Cardiac muscle cell (in vitro differentiated cells and primary cell): ENCODE measurements around the gene PLXNA1. TPM values are rescaled to one million over a fixed set of nuclear protein-coding genes. Genes with fewer than 3 reads are reported as not detected.
A peak's percentile ranks its signal among the peaks of the same experiment; 100 is the strongest.

ENCODE experiments used
- DNase-seq, 2 donors: peaks; one replicate each; pipeline versions ENCODE4 v3.0.0 to v3.0.0-alpha.2; 2010 to 2017; ENCODE audit warnings: low read depth in 1 of 2, low spot score in 1 of 2
- H3K27ac ChIP-seq: fragments of 200-600 bp; sonication (generic); 2 replicates; pipeline ENCODE4 v1.5.1; 2016
- H3K27me3 ChIP-seq: fragments of 200-600 bp; sonication (generic); 2 replicates; pipeline ENCODE4 v1.6.0; 2016; ENCODE audit warnings: control low read depth
- H3K36me3 ChIP-seq: fragments of 200-600 bp; sonication (generic); 2 replicates; pipeline ENCODE4 v1.5.1; 2016; ENCODE audit warnings: control low read depth
- H3K4me1 ChIP-seq: fragments of 200-600 bp; sonication (generic); 2 replicates; pipeline ENCODE4 v1.8.1; 2017; ENCODE audit warnings: low read depth, mild to moderate bottlenecking, mixed run types
- H3K4me3 ChIP-seq: fragments of 200-600 bp; sonication (generic); 2 replicates; pipeline ENCODE4 v1.5.1; 2016; ENCODE audit warnings: mild to moderate bottlenecking
- H3K9me3 ChIP-seq: fragments of 200-600 bp; sonication (generic); 2 replicates; pipeline ENCODE4 v1.5.1; 2017; ENCODE audit warnings: low read depth, mild to moderate bottlenecking, control low read depth
- CTCF ChIP-seq: IDR thresholded peaks from 2 replicates; pipeline ENCODE4 v1.5.1; 2012; ENCODE audit warnings: low read depth, mild to moderate bottlenecking, low read length
- polyA plus RNA-seq: library from polyadenylated mRNA; unstranded; fragments of >200 nt; fragmentation: Nextera tagmentation; extraction: Ambion mirVana; gene quantifications from 2 replicates; pipeline ENCODE4 v1.2.1, GENCODE V29; 2016
- total RNA-seq: library from RNA; depleted of rRNA; stranded (reverse); fragments of >200 nt; gene quantifications from 2 replicates; pipeline ENCODE4 v1.2.3, GENCODE V29; 2016

PLXNA1 gene
- total and polyA plus RNA-seq, 2 experiments from 2014 or later = 19.5 to 71.0 TPM

- Histone ChIP-seq H3K27ac (peak overlapping the region; percentile 41), H3K27me3 (no peaks in the 10 kb centered on the region), H3K4me1 (peaks cover 9% of the 10 kb centered on the region), H3K36me3 (no peaks in the 10 kb centered on the region), H3K4me3 (no peak overlapping the region), H3K9me3 (no peaks in the 10 kb centered on the region)
- no peak for DNase-seq
- no peak for TF ChIP-seq CTCF
Observed at GRCh38 chr3:127001486-127002194, 18.7 kb downstream of the PLXNA1 start.

GRCh38 chr3:127002195-127003174 is 19.6 kb downstream of the PLXNA1 start:
- TF ChIP-seq CTCF = peak; percentile 66
- H3K36me3 ChIP-seq = no peaks in the 10 kb centered on the region
- H3K4me1 ChIP-seq = peaks cover 9% of the 10 kb centered on the region
- H3K4me3 ChIP-seq = no peak overlapping the region
- H3K27me3 ChIP-seq = no peaks in the 10 kb centered on the region
- peak; percentile 91 to 96 for DNase-seq
- H3K27ac ChIP-seq = peak overlapping the region; percentile 41
- H3K9me3 ChIP-seq = no peaks in the 10 kb centered on the region

GRCh38 chr3:127003175-127003555 is 20.2 kb downstream of the PLXNA1 start:
- no peaks in the 10 kb centered on the region for H3K27me3 ChIP-seq
- no peak for DNase-seq
- no peaks in the 10 kb centered on the region for H3K36me3 ChIP-seq
- no peak overlapping the region for H3K4me3 ChIP-seq
- H3K4me1 ChIP-seq = peaks cover 9% of the 10 kb centered on the region
- no peak overlapping the region for H3K27ac ChIP-seq
- no peak for TF ChIP-seq CTCF
- no peaks in the 10 kb centered on the region for H3K9me3 ChIP-seq

- Histone ChIP-seq H3K27ac (no peak overlapping the region), H3K4me1 (peaks cover 9% of the 10 kb centered on the region), H3K9me3 (no peaks in the 10 kb centered on the region), H3K36me3 (no peaks in the 10 kb centered on the region), H3K27me3 (no peaks in the 10 kb centered on the region), H3K4me3 (no peak overlapping the region)
- DNase-seq = no peak
- no peak for TF ChIP-seq CTCF
Observed at GRCh38 chr3:127003601-127004280, 20.8 kb downstream of the PLXNA1 start.

GRCh38 chr3:127004641-127005397 is 21.9 kb downstream of the PLXNA1 start:
- H3K4me1 ChIP-seq = peaks cover 9% of the 10 kb centered on the region

More at GRCh38 chr3:127004641-127005397, 21.9 kb downstream of the PLXNA1 start:
- H3K9me3 ChIP-seq = no peaks in the 10 kb centered on the region
- H3K27ac ChIP-seq = no peak overlapping the region
- H3K4me3 ChIP-seq = no peak overlapping the region
- DNase-seq = no peak
- H3K27me3 ChIP-seq = no peaks in the 10 kb centered on the region
- no peak for TF ChIP-seq CTCF
- no peaks in the 10 kb centered on the region for H3K36me3 ChIP-seq
